Neuronal stem cell (in vitro differentiated cells): ENCODE measurements around the gene SLC35E1.

Source experiments
- DNase-seq: peaks from one replicate; pipeline ENCODE4 v3.0.0-alpha.2; 2013; ENCODE audit warnings: low spot score
- H2AFZ ChIP-seq: one replicate; pipeline ENCODE4 v1.6.1; 2013; ENCODE audit warnings: mild to moderate bottlenecking, low read length, inconsistent platforms
- H2AK5ac ChIP-seq: 2 replicates; pipeline ENCODE4 v1.6.1; 2013; ENCODE audit warnings: low read depth, mild to moderate bottlenecking, inconsistent platforms, low read length, moderate library complexity, mixed read lengths
- H2BK120ac ChIP-seq: 2 replicates; pipeline ENCODE4 v1.6.1; 2013; ENCODE audit warnings: low read depth, mild to moderate bottlenecking, inconsistent platforms, low read length, moderate library complexity, mixed read lengths
- H2BK12ac ChIP-seq: one replicate; pipeline ENCODE4 v1.6.1; 2013; ENCODE audit warnings: low read length, inconsistent platforms
- H2BK15ac ChIP-seq: 2 replicates; pipeline ENCODE4 v1.6.1; 2013; ENCODE audit warnings: mild to moderate bottlenecking, low read length, inconsistent platforms, mixed read lengths
- H2BK5ac ChIP-seq: one replicate; pipeline ENCODE4 v1.6.1; 2013; ENCODE audit warnings: inconsistent platforms, mild to moderate bottlenecking, low read length, moderate library complexity
- H3K14ac ChIP-seq: one replicate; pipeline ENCODE4 v1.6.1; 2013; ENCODE audit warnings: low read length, inconsistent platforms
- H3K18ac ChIP-seq: 2 replicates; pipeline ENCODE4 v1.6.1; 2013; ENCODE audit warnings: low read length, inconsistent platforms
- H3K23ac ChIP-seq: 2 replicates; pipeline ENCODE4 v1.6.1; 2013; ENCODE audit warnings: low read depth, mild to moderate bottlenecking, mixed read lengths, low read length, inconsistent platforms; ENCODE audit not compliant: poor library complexity
- H3K27ac ChIP-seq: replicated peaks from 3 replicates; pipeline ENCODE4 v1.5.1; 2013; ENCODE audit warnings: low read length, inconsistent platforms
- H3K27me3 ChIP-seq, 3 experiments: 2 replicates each; pipeline ENCODE4 v1.6.1; 2013; ENCODE audit warnings: low read length in 3 of 3, mild to moderate bottlenecking in 2 of 3, inconsistent platforms in 1 of 3, low read depth in 1 of 3, mixed read lengths in 1 of 3, moderate library complexity in 1 of 3; ENCODE audit not compliant: control insufficient read depth in 3 of 3, insufficient read depth in 3 of 3
- H3K36me3 ChIP-seq, 2 donors: replicated peaks in 1 of 2; 2 replicates each; pipeline ENCODE4 v1.6.1; 2013; ENCODE audit warnings: low read length in 2 of 2; ENCODE audit not compliant: control insufficient read depth in 2 of 2, insufficient read depth in 2 of 2
- H3K4ac ChIP-seq: 2 replicates; pipeline ENCODE4 v1.6.1; 2013; ENCODE audit warnings: inconsistent platforms, mild to moderate bottlenecking, low read length, moderate library complexity
- H3K4me1 ChIP-seq, 2 donors: 1 replicate in 1 of 2; 2 replicates in 1 of 2; pipeline ENCODE4 v1.6.1; 2013; ENCODE audit warnings: low read length in 2 of 2, low read depth in 1 of 2; ENCODE audit not compliant: control insufficient read depth in 2 of 2, insufficient read depth in 1 of 2
- H3K4me2 ChIP-seq: one replicate; pipeline ENCODE4 v1.6.1; 2013; ENCODE audit warnings: mild to moderate bottlenecking, low read length, inconsistent platforms; ENCODE audit not compliant: insufficient read depth, poor library complexity, severe bottlenecking
- H3K4me3 ChIP-seq, 2 donors: 2 replicates each; pipeline ENCODE4 v1.5.1; 2013; ENCODE audit warnings: low read length in 2 of 2, mild to moderate bottlenecking in 2 of 2, inconsistent platforms in 1 of 2, moderate library complexity in 1 of 2
- H3K79me1 ChIP-seq: one replicate; pipeline ENCODE4 v1.6.1; 2013; ENCODE audit warnings: low read depth, mild to moderate bottlenecking, inconsistent platforms, low read length, moderate library complexity
- H3K9ac ChIP-seq: one replicate; pipeline ENCODE4 v1.6.1; 2013; ENCODE audit warnings: mild to moderate bottlenecking, low read depth, low read length, inconsistent platforms; ENCODE audit not compliant: poor library complexity
- H3K9me3 ChIP-seq, 2 donors: replicated peaks in 1 of 2; 2 replicates each; pipeline versions ENCODE3 to v1.6.1; 2013; ENCODE audit warnings: low read length in 2 of 2, mild to moderate bottlenecking in 2 of 2, inconsistent platforms in 1 of 2, low read depth in 1 of 2, mixed read lengths in 1 of 2, moderate library complexity in 1 of 2; ENCODE audit not compliant: control insufficient read depth in 2 of 2, insufficient read depth in 1 of 2
- H4K8ac ChIP-seq: one replicate; pipeline ENCODE4 v1.6.1; 2013; ENCODE audit warnings: low read depth, mild to moderate bottlenecking, inconsistent platforms, low read length, moderate library complexity
- H4K91ac ChIP-seq: one replicate; pipeline ENCODE4 v1.6.1; 2013; ENCODE audit warnings: low read length, low read depth, mild to moderate bottlenecking, inconsistent platforms; ENCODE audit not compliant: poor library complexity
- WGBS, 2 donors: extraction: QIAGEN DNeasy Blood & Tissue Kit; methylation state at CpG; one replicate each; pipeline ENCODE4 v1.1.7; 2013; ENCODE audit warnings: missing lambda C conversion rate in 2 of 2, mixed read lengths in 1 of 2; ENCODE audit not compliant: insufficient read length in 2 of 2, insufficient replicate concordance in 1 of 2; ENCODE audit errors: extremely low coverage in 2 of 2; 5-methylcytosine and 5-hydroxymethylcytosine counted together

SLC35E1 gene

GRCh38 chr19:16537111-16537510, 35.1 kb downstream of the SLC35E1 start:
- peaks cover 44 to 88% of the 10 kb centered on the region in 2 donors for H3K36me3 ChIP-seq
- no peak overlapping the region for H4K8ac ChIP-seq
- no peak overlapping the region for H2BK12ac ChIP-seq
- H3K14ac ChIP-seq, result no peak overlapping the region
- H2AFZ ChIP-seq, result no peak overlapping the region
- H3K4me1 ChIP-seq, result peaks cover 0 to 2% of the 10 kb centered on the region in 2 donors
- no peak overlapping the region for H2BK15ac ChIP-seq
- peak overlapping the region; percentile 61 for H3K23ac ChIP-seq
- no peak overlapping the region for H3K4me2 ChIP-seq
- H4K91ac ChIP-seq, result no peak overlapping the region
- H3K9me3 ChIP-seq, result peaks cover 0 to 2% of the 10 kb centered on the region in 2 donors
- H2BK120ac ChIP-seq, result no peak overlapping the region
- H3K9ac ChIP-seq, result peak overlapping the region; percentile 37
- no peak overlapping the region for H3K4ac ChIP-seq
- no peak for DNase-seq
- peaks cover 29% of the 10 kb centered on the region for H3K79me1 ChIP-seq
- no CpG with 5 or more reads among the region's 13 CpGs for WGBS, 2 donors
- no peaks in the 10 kb centered on the region for H3K27me3 ChIP-seq
- no peak overlapping the region for H3K18ac ChIP-seq
- H2BK5ac ChIP-seq, result no peak overlapping the region
- H3K27ac ChIP-seq, result no peak overlapping the region
- no peak overlapping the region for H3K4me3 ChIP-seq
- H2AK5ac ChIP-seq, result no peak overlapping the region

- H3K36me3 ChIP-seq, result peaks cover 53 to 95% of the 10 kb centered on the region in 2 donors
- DNase-seq, result no peak
- no CpG with 5 or more reads among the region's 9 CpGs for WGBS, 2 donors
These were observed 36.1 kb downstream of the SLC35E1 start for GRCh38 chr19:16536130-16536529.

GRCh38 chr19:16535381-16535780, 36.8 kb downstream of the SLC35E1 start:
- H4K8ac ChIP-seq, result no peak overlapping the region
- peaks cover 25% of the 10 kb centered on the region for H3K79me1 ChIP-seq
- no peak overlapping the region for H3K27ac ChIP-seq
- H4K91ac ChIP-seq, result no peak overlapping the region
- H3K36me3 ChIP-seq, result peaks cover 60 to 96% of the 10 kb centered on the region in 2 donors
- no peak overlapping the region for H2BK120ac ChIP-seq
- no peak overlapping the region for H3K4me3 ChIP-seq
- H3K18ac ChIP-seq, result no peak overlapping the region
- H2BK12ac ChIP-seq, result no peak overlapping the region
- no peak for DNase-seq
- no peak overlapping the region for H2BK5ac ChIP-seq
- no peak overlapping the region for H2BK15ac ChIP-seq
- peaks cover 0 to 2% of the 10 kb centered on the region in 2 donors for H3K9me3 ChIP-seq
- no peak overlapping the region for H3K9ac ChIP-seq
- H3K4ac ChIP-seq, result no peak overlapping the region
- H2AK5ac ChIP-seq, result no peak overlapping the region
- no peak overlapping the region for H3K14ac ChIP-seq
- H2AFZ ChIP-seq, result no peak overlapping the region
- no peaks in the 10 kb centered on the region for H3K4me1 ChIP-seq
- WGBS, 2 donors, result no CpG with 5 or more reads among the region's 18 CpGs
- H3K23ac ChIP-seq, result no peak overlapping the region
- no peaks in the 10 kb centered on the region for H3K27me3 ChIP-seq
- no peak overlapping the region for H3K4me2 ChIP-seq

More at GRCh38 chr19:16536130-16536529, 36.1 kb downstream of the SLC35E1 start:
- no peak overlapping the region for H3K27ac ChIP-seq
- H3K18ac ChIP-seq, result no peak overlapping the region
- H3K4me3 ChIP-seq, result no peak overlapping the region
- H2BK120ac ChIP-seq, result no peak overlapping the region
- H3K27me3 ChIP-seq, result no peaks in the 10 kb centered on the region
- H3K4me1 ChIP-seq, result no peaks in the 10 kb centered on the region
- H2BK5ac ChIP-seq, result no peak overlapping the region
- no peak overlapping the region for H4K91ac ChIP-seq
- H4K8ac ChIP-seq, result no peak overlapping the region
- no peak overlapping the region for H2AFZ ChIP-seq
- H2BK12ac ChIP-seq, result no peak overlapping the region
- H2AK5ac ChIP-seq, result no peak overlapping the region
- no peak overlapping the region for H2BK15ac ChIP-seq
- peaks cover 29% of the 10 kb centered on the region for H3K79me1 ChIP-seq
- H3K14ac ChIP-seq, result no peak overlapping the region
- H3K4me2 ChIP-seq, result no peak overlapping the region
- H3K4ac ChIP-seq, result no peak overlapping the region
- peak overlapping the region; percentile 43 for H3K23ac ChIP-seq
- H3K9me3 ChIP-seq, result peaks cover 0 to 2% of the 10 kb centered on the region in 2 donors
- H3K9ac ChIP-seq, result peak overlapping the region; percentile 55

- Histone ChIP-seq H3K23ac (no peak overlapping the region), H3K27me3 (no peaks in the 10 kb centered on the region), H3K27ac (no peak overlapping the region), H3K14ac (peak overlapping the region; percentile 38), H3K18ac (no peak overlapping the region), H2BK5ac (no peak overlapping the region), H2BK120ac (peak overlapping the region; percentile 81), H2BK12ac (no peak overlapping the region), H2AFZ (no peak overlapping the region), H3K4me3 (peak overlapping the region in 1 of 2 donors; percentile 34), H3K79me1 (peaks cover 17% of the 10 kb centered on the region), H3K4ac (no peak overlapping the region), H2BK15ac (no peak overlapping the region), H3K4me2 (no peak overlapping the region), H3K9ac (peak overlapping the region; percentile 60), H2AK5ac (no peak overlapping the region), H3K36me3 (peaks cover 68 to 100% of the 10 kb centered on the region in 2 donors), H4K91ac (no peak overlapping the region), H3K4me1 (no peaks in the 10 kb centered on the region), H3K9me3 (peaks cover 0 to under 1% of the 10 kb centered on the region in 2 donors), H4K8ac (no peak overlapping the region)
- no CpG with 5 or more reads among the region's 47 CpGs for WGBS, 2 donors
- DNase-seq, result no peak
These were observed 39.6 kb downstream of the SLC35E1 start for GRCh38 chr19:16532440-16533234.
